NCI-H1105 (cell line): Measurements from ENCODE around the gene TPTE.
"Not testable (repeated sequence)": the region's sequence is repeated elsewhere in the genome, so short reads cannot be mapped to it uniquely, and the experiment has no call there.

Experiments
- DNase-seq: peaks from one replicate; lab custom pipeline; 2025; lab: John Stamatoyannopoulos, UW

Gene TPTE

DNA sequence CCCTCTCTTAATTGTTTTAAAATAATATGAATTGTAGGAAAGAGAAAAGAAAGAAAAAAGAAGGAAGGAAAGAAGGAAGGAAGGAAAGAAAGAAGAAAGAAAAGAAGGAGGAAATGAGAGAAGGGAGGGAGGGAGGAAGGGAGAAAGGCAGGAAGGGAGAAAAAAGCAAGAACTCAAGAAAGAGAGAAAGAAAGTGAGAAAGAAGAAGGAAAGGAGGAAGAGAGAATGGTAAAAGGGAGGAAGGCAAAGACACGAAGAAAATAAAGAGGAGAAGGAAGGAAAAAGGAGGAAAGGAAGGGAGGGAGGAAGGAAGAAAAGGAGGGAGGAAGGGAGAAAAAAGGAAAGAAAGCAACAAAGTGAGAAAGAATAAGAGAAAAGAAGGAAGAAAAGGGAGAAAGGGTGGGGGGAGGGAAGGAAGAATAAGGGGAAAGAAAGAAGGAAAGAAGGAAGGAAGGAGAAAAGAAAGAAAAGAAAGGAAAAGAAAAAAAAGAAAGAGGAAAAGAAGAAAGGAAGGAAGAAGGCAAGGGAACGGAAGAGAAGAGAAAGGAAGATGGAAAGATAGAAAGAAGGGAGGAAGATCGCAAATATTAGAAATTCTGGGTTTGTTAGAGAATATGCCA, 95.9 kb downstream of the TPTE start:
- not testable (repeated sequence) for DNase-seq

DNA sequence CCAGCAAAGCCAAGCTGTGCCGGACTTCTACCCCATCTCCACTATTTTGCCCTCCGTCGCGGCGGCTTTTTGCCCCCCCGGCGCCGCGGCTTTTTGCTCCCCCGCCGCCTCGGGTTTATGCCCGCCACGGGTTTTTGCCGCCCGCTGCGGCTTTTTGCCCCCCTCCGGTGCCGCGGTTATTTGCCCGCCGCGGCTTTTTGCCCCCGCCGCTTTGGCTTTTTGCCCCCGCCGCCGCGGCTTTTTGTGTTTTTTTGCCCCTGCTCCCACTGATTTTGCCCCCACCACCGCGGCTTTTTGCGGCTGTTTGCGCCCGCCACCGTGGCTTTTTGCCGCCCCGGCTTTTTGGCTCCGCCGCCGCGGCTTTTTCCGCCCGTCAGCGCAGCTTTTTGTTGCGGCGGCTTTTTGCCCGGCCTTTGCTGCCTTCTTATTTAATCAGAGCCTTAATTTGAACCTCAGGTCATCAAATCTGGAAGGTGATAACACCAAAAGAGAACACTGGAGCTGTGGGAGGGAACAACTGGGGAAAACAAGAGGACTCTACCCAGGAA, 106.0 kb downstream of the TPTE start:
- no peak for DNase-seq

DNA sequence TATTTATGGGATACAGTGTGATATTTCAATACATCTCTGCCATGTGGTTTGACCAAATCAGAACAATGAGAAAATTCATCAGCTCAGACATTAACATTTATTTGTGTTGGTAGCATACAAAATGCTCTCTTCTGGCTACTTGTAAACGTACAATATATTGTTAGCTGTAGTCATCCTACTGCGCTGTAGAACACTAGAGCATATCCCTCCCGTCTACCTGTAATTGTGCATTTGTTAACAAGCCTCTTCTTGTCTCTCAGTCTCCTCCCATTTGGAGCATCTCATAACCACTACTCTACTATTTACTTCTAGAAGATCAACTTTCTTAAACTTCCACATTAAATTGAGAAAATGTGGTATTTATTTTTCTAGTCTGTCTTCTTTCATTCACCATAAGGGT, 107.9 kb downstream of the TPTE start:
- DNase-seq = not testable (repeated sequence)

DNA sequence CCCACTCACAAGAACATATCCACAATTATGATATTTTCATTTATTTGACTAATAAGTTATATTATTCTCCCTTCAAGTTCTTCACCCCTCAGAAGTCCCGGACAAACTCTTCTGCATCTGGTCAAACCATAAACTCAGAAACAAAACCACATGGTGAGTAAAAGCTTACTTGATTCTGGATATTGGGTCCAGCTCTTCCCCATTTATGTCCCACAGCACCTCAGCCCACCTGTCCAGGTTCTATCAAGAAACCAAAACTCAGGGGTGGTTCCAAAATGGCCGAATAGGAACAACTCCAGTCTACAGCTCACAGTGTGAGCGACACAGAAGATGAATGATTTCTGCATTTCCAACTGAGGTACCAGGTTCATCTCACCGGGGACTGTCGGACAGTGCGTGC, 109.4 kb downstream of the TPTE start:
- DNase-seq = not testable (repeated sequence)

DNA sequence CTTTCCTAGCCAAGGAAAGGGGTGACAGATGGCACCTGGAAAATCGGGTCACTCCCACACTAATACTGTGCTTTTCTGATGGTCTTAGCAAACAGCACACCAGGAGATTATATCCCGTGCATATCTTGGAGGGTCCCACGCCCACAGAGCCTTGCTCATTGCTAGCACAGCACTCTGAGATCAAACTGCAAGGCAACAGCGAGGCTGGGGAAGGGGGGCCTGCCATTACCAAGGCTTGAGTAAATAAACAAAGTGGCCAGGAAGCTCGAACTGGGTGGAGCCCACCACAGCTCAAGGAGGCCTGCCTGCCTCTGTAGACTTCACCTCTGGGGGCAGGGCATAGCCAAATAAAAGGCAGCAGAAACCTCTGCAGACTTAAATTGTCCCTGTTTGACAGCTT, 109.9 kb downstream of the TPTE start:
- DNase-seq = not testable (repeated sequence)

DNA sequence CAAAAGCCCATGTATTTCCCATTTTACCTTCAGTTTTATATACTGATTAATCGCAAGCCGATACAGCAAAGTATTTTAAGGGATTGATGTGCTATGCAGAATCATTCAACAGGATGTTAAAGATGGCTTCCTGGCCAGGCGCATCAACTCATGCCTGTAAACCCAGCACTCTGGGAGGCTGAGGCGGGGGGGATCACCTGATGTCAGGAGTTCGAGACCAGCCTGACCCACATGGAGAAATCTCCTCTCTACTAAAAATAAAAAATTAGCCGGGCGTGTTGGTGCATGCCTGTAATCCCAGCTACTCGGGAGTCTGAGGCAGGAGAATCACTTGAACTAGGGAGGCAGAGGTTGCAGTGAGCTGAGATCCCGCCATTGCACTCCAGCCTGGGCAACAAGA, 116.8 kb downstream of the TPTE start:
- not testable (repeated sequence) for DNase-seq

DNA sequence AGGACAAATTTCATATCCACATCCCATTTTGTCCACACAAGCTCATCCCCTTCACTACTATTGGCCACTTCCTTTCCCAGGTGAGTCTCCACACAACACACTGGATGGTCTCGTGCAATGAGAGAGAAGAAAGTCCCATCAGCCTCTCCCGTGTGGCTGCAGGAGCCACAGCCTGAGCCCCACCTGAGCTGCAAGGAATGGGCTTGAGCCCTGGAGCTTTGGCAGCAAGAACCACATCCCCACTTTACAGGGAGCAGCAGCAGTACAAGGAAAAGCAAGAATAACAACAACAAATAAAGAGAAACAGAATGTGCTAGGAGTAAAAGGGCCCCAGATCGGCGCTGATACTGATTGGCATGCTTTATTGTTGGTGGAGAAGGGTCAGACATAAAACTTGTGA, 117.7 kb downstream of the TPTE start:
- no peak for DNase-seq

DNA sequence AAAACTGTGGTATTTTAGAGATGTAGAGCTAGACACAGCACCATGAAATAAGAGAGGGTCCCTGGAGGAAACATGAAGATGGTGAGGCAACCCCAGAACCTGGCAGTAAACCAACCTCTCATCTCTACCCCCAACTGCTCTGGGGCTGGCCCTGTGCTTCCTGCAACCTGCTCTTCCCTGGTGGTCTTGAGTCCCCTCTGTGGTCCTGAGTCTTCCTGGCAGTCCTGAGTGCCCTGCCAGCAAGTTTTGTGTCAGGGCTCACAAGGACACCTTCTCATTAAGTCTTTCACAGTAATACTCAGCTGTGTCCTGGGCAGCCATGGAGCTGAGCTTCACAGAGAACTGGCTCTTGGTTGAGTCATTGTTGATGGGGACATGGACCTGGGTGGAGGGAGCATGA, 118.4 kb downstream of the TPTE start:
- DNase-seq = not testable (repeated sequence)

DNA sequence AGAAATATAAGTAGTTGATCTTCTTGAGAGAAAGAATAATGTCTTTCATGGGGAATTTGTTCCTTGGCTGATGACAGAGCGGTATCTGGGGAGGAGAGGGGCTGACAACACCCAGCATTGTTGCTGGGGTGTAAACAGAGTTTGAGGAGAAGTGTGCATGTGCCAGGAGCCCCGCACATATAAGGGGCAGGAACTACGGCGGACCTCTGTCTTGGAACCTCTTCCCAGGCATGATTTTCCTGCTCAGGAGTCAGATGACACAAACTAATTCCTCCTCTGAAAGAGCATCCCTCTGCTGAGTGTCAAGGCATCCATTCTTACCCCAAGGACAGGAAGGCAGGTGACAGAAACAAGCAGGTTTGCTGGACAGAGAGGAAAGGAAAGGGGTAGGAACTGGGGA, 119.1 kb downstream of the TPTE start:
- no peak for DNase-seq

DNA sequence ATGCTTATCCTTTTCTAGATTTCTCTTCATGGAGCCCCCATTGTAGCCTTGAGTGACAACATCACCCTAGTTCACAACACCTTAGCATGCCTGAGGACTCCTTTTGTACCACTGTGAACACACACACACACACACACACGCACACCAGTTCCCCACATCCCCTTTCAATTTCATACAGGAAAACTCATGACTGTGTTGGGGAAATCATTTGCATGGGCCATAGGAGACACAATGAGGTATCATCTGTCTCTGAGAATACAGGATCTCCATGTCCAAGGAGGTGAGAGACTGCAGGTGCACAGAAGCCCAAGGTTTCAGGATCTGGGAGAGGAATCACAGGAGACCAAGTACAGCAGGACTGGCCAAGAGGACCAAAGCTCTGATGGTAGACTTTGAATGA, 119.7 kb downstream of the TPTE start:
- DNase-seq = no peak

DNA sequence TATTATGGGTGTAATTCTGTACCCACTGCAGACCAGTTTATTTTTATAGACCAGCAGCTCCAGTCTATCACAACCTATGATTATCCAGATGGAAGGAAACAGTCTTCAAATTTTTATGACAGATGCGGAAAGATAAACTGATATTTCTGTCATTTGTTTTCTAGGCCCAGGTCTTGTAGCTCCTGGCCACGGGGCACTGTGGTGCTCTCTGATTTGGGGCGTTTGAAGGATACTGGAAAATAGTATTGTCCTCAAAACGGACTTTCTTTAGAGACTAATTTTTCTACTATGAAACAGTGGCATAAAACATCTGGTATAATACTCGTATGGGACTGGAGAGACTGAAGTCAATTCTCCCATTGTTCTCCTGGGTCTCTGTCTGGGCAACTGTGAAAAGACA, 124.3 kb downstream of the TPTE start:
- not testable (repeated sequence) for DNase-seq

DNA sequence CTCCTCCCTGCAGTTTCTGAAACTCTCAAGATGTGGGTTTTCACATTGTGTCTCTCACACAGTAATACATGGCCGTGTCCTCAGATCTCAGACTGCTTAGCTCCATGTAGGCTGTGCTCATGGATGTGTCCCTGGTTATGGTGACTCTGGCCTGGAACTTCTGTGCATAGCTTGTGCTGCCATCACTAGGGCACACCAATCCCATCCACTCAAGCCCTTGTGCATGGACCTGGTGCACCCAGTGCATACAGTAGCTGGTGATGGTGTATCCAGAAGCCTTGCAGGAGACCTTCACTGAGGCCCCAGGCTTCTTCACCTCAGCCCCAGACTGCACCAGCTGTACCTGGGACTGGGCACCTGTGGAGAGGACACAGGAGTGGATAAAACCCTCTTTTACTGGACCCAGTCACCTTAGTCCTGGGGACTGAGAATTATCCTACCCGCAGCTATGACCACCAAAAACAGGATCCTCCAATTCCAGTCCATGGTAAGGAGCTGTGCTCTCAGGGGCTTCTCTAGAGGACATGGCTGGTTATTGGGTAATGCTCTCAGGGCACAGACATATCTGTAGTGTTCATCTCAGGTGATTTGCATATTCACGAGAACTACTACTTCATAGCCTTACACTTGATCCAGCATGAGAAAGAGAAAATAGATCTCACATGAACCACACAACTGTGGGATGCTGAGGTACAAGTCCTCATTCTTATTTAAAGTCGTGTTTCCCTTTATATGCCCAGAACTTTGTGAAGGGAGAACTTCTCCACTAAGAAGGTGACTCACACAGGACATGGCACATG, 128.2 kb downstream of the TPTE start:
- not testable (repeated sequence) for DNase-seq

DNA sequence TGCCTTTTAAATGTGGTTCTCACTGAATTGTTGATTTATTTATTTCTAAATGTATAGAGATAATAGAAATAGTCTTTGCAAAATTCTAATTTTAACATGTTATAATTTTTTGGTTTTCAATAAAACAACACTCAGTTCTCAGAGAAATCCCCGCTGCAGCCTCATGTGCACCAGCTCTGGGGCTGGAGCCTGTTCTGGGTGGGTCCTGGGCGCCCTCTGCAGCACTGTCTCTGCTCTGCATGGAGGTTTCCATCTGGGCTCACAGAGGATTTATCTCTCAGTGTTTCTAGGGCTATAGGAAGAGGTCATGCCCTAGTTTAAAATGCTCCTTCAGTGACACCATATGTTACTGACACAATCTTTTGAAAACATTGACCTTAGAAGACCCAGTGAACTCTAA, 128.9 kb downstream of the TPTE start:
- not testable (repeated sequence) for DNase-seq
